ENCODE results near the gene CNR2. TPM values are rescaled to one million over a fixed set of nuclear protein-coding genes. Genes with fewer than 3 reads are reported as not detected.

Gene CNR2
- total RNA-seq, 1 experiment from 2014 or later: not detected

DNA sequence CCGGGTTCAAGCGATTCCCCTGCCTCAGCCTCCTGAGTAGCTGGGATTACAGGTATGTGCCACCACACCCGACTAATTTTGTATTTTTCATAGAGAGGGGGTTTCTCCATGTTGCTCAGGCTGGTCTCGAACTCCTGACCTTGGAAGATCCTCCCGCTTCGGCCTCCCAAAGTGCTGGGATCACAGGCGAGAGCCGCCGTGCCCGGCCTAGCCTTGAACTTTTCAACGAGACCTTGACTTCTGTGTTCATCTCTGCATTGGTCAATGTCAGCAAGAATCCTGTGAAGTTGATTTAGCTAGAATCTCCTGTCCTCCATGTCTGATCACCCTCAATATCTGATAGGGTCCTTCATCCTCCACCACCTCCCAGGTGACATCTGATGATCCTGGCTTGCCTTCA, 11.4 kb upstream of the CNR2 start:
- no peaks in the 10 kb centered on the region for H3K27me3 ChIP-seq (ENCODE audit: insufficient read depth, low read length)

More for the DNA sequence above, 11.4 kb upstream of the CNR2 start:
- no peak overlapping the region for H3K56ac ChIP-seq (ENCODE audit: insufficient read length, low read depth, low read length)
- H2BK15ac ChIP-seq (ENCODE audit: low read depth, low read length): no peak overlapping the region
- H3K4me1 ChIP-seq (ENCODE audit: insufficient read depth, low read length): no peaks in the 10 kb centered on the region
- DNase-seq: no peak
- no peaks in the 10 kb centered on the region for H3K9me3 ChIP-seq (ENCODE audit: control insufficient read depth, low read depth, low read length)
- H4K20me1 ChIP-seq (ENCODE audit: control insufficient read depth, insufficient read depth, insufficient read length): no peaks in the 10 kb centered on the region
- H3K4me2 ChIP-seq (ENCODE audit: insufficient read depth, insufficient read length, low read length): no peak overlapping the region
- no peak overlapping the region for H3K4me3 Mint-ChIP-seq
- no peak overlapping the region for H3T11ph ChIP-seq (ENCODE audit: low read length)
- no peak overlapping the region for H2BK20ac ChIP-seq (ENCODE audit: low read depth, low read length, poor library complexity, severe bottlenecking)
- no peak overlapping the region for H3K18ac ChIP-seq (ENCODE audit: insufficient read length, low read depth, low read length)
- H2AK5ac ChIP-seq (ENCODE audit: insufficient read length, low read length): no peak overlapping the region
- H3K23ac ChIP-seq (ENCODE audit: insufficient read length, low read depth, low read length): no peak overlapping the region
- H3K9ac ChIP-seq (ENCODE audit: extremely low read depth, insufficient read length, low read length): no peak overlapping the region
- H3K36me3 Mint-ChIP-seq (ENCODE audit: insufficient read depth in 1 of 3, low read depth in 3 of 3): no peaks in the 10 kb centered on the region
- no CpG with 5 or more reads among the region's 11 CpGs for whole genome bisulfite sequencing (ENCODE audit: extremely low coverage, insufficient read length, low lambda C conversion rate)
- H2BK120ac ChIP-seq (ENCODE audit: low read depth, low read length, poor library complexity, severe bottlenecking): no peak overlapping the region
- no peak overlapping the region for H3K27ac Mint-ChIP-seq
- H4K91ac ChIP-seq (ENCODE audit: insufficient read length, low read depth, low read length): no peak overlapping the region
- H3K79me1 ChIP-seq (ENCODE audit: insufficient read depth, low read depth, low read length, poor library complexity, severe bottlenecking): no peaks in the 10 kb centered on the region
- H3K27me3 Mint-ChIP-seq (ENCODE audit: low read depth): peaks cover 1% of the 10 kb centered on the region; the same call in 1 of the 2 replicates
- no peaks in the 10 kb centered on the region for H3K9me3 Mint-ChIP-seq
- H4K8ac ChIP-seq (replicated peaks; ENCODE audit: insufficient read length, low read depth, low read length): no peak overlapping the region
- H2BK12ac ChIP-seq (ENCODE audit: insufficient read length, low read depth, low read length): no peak overlapping the region
- no peak overlapping the region for H3K27ac ChIP-seq (ENCODE audit: insufficient read length, low read depth, low read length)
- no peaks in the 10 kb centered on the region for H3K23me2 ChIP-seq (ENCODE audit: insufficient read length, low read depth, low read length, poor library complexity, severe bottlenecking)
- TF ChIP-seq, protein P1, sequence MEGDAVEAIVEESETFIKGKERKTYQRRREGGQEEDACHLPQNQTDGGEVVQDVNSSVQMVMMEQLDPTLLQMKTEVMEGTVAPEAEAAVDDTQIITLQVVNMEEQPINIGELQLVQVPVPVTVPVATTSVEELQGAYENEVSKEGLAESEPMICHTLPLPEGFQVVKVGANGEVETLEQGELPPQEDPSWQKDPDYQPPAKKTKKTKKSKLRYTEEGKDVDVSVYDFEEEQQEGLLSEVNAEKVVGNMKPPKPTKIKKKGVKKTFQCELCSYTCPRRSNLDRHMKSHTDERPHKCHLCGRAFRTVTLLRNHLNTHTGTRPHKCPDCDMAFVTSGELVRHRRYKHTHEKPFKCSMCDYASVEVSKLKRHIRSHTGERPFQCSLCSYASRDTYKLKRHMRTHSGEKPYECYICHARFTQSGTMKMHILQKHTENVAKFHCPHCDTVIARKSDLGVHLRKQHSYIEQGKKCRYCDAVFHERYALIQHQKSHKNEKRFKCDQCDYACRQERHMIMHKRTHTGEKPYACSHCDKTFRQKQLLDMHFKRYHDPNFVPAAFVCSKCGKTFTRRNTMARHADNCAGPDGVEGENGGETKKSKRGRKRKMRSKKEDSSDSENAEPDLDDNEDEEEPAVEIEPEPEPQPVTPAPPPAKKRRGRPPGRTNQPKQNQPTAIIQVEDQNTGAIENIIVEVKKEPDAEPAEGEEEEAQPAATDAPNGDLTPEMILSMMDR (conservative IDR thresholded peaks at IDR 0.05): no peak
- no peak overlapping the region for H4K5ac ChIP-seq (ENCODE audit: insufficient read length, low read depth, low read length)
- peaks cover 0 to 3% of the 10 kb centered on the region in 2 experiments; a peak in 1 of 4 replicates for H3K4me1 Mint-ChIP-seq
- no peak overlapping the region for H3K4ac ChIP-seq (ENCODE audit: low read depth, low read length)
- no peak overlapping the region for H2BK5ac ChIP-seq (ENCODE audit: insufficient read length, low read length)
- H3K79me2 ChIP-seq (ENCODE audit: insufficient read depth, low read length): no peaks in the 10 kb centered on the region
- no peak overlapping the region for H3K14ac ChIP-seq (ENCODE audit: insufficient read depth, low read length)
- H2AFZ ChIP-seq (ENCODE audit: low read length): no peak overlapping the region
